ENCODE results near the gene EXOC4. TPM values are rescaled to one million over a fixed set of nuclear protein-coding genes. Genes with fewer than 3 reads are reported as not detected.
A peak's percentile ranks its signal among the peaks of the same experiment; 100 is the strongest.

EXOC4 gene
- total and polyA plus RNA-seq, 2 of the 13 experiments (the other 11 are each of a cell fraction or from before 2014, with no cell fraction given) = 22.5 to 39.0 TPM

- TF ChIP-seq, protein P1, sequence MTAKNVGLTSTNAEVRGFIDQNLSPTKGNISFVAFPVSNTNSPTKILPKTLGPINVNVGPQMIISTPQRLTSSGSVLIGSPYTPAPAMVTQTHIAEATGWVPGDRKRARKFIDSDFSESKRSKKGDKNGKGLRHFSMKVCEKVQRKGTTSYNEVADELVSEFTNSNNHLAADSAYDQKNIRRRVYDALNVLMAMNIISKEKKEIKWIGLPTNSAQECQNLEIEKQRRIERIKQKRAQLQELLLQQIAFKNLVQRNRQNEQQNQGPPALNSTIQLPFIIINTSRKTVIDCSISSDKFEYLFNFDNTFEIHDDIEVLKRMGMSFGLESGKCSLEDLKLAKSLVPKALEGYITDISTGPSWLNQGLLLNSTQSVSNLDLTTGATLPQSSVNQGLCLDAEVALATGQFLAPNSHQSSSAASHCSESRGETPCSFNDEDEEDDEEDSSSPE (CRISPR knock-in tag; IDR thresholded peaks at IDR 0.05) = no peak
Measured at GRCh38 chr7:133804127-133804526, 551.2 kb downstream of the EXOC4 start (continued).

GRCh38 chr7:133805426-133805825 is 552.5 kb downstream of the EXOC4 start:
- H3K36me3 ChIP-seq (replicated peaks in 1 of 2; ENCODE audit: control insufficient read depth in 1 of 2, insufficient read depth in 2 of 2, low read length in 2 of 2) = no peaks in the 10 kb centered on the region
- no peak overlapping the region for H2AFZ ChIP-seq (ENCODE audit: low read length)
- H3K27me3 ChIP-seq (ENCODE audit: control insufficient read depth in 1 of 2, insufficient read depth in 2 of 2, low read length in 2 of 2) = no peaks in the 10 kb centered on the region
- TF ChIP-seq ZNF7 (CRISPR knock-in tag; IDR thresholded peaks at IDR 0.05) = 0 out of 2 replicates have a peak, but pooled peaks have one; percentile 40
- TF ChIP-seq, protein P2, sequence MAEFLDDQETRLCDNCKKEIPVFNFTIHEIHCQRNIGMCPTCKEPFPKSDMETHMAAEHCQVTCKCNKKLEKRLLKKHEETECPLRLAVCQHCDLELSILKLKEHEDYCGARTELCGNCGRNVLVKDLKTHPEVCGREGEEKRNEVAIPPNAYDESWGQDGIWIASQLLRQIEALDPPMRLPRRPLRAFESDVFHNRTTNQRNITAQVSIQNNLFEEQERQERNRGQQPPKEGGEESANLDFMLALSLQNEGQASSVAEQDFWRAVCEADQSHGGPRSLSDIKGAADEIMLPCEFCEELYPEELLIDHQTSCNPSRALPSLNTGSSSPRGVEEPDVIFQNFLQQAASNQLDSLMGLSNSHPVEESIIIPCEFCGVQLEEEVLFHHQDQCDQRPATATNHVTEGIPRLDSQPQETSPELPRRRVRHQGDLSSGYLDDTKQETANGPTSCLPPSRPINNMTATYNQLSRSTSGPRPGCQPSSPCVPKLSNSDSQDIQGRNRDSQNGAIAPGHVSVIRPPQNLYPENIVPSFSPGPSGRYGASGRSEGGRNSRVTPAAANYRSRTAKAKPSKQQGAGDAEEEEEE (CRISPR knock-in tag; IDR thresholded peaks at IDR 0.05; ENCODE audit: borderline replicate concordance) = no peak
- 81% methylated on average over 2 of the region's 2 CpGs for WGBS (ENCODE audit: low lambda C conversion rate)
- no peak overlapping the region for H3K4me3 ChIP-seq (replicated peaks in 1 of 3; ENCODE audit: insufficient read depth in 1 of 3, low read depth in 2 of 3, low read length in 3 of 3)
- H3K4me2 ChIP-seq (ENCODE audit: low read depth, low read length) = no peak overlapping the region
- H3K79me2 ChIP-seq (ENCODE audit: insufficient read depth, low read length) = no peaks in the 10 kb centered on the region
- no peak overlapping the region for H3K27ac ChIP-seq (ENCODE audit: extremely low read length, insufficient read depth, low read length)
- ATAC-seq (no peak), DNase-seq (ENCODE audit: low spot score) (no peak), FAIRE-seq (no peak)
- CTCF ChIA-PET (ENCODE audit: low intra/inter-chr PET ratio, low total read pairs) = no interaction called here
- no peak overlapping the region for H3K9ac ChIP-seq (ENCODE audit: insufficient read depth, low read depth, low read length)
- intact Hi-C loops (cut with micrococcal nuclease; ENCODE audit: unreplicated experiment) (no loop called here), in situ Hi-C loops (cut with HindIII; ENCODE audit: extremely low pct_ligation_motif_present, low pct_unique_long_range_greater_than_20kb) (no loop called here)
- no peaks in the 10 kb centered on the region for H3K9me3 ChIP-seq (ENCODE audit: low read length)
- H4K20me1 ChIP-seq (ENCODE audit: insufficient read depth, low read length) = no peaks in the 10 kb centered on the region
- no TSS peak for BruUV-seq (replicated peaks)
- peaks cover 16% of the 10 kb centered on the region for H3K4me1 ChIP-seq (ENCODE audit: insufficient read depth, low read length)
- POLR2A ChIA-PET = no interaction called here

Data from HepG2 (cell line).